ENCODE results near the gene NRP1. TPM values are rescaled to one million over a fixed set of nuclear protein-coding genes. Genes with fewer than 3 reads are reported as not detected.
A peak's percentile ranks its signal among the peaks of the same experiment; 100 is the strongest.

The NRP1 gene
- total RNA-seq, 4 donors from 2014 or later: 40.4 to 123 (median 58.3) TPM

GRCh38 chr10:33134011-33134751, 200.3 kb downstream of the NRP1 start:
- H3K27ac ChIP-seq: no peak overlapping the region
- intact Hi-C loops (cut with DNase I): no loop called here
- H3K36me3 ChIP-seq: no peaks in the 10 kb centered on the region
- no peaks in the 10 kb centered on the region for H3K9me3 ChIP-seq
- WGBS, 2 donors: 67 to 69% methylated on average over 11 of the region's 11 CpGs
- TF ChIP-seq, protein P1, sequence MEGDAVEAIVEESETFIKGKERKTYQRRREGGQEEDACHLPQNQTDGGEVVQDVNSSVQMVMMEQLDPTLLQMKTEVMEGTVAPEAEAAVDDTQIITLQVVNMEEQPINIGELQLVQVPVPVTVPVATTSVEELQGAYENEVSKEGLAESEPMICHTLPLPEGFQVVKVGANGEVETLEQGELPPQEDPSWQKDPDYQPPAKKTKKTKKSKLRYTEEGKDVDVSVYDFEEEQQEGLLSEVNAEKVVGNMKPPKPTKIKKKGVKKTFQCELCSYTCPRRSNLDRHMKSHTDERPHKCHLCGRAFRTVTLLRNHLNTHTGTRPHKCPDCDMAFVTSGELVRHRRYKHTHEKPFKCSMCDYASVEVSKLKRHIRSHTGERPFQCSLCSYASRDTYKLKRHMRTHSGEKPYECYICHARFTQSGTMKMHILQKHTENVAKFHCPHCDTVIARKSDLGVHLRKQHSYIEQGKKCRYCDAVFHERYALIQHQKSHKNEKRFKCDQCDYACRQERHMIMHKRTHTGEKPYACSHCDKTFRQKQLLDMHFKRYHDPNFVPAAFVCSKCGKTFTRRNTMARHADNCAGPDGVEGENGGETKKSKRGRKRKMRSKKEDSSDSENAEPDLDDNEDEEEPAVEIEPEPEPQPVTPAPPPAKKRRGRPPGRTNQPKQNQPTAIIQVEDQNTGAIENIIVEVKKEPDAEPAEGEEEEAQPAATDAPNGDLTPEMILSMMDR (IDR thresholded peaks at IDR 0.05): no peak
- TF ChIP-seq POLR2A (IDR thresholded peaks at IDR 0.05): no peak
- no peaks in the 10 kb centered on the region for H3K27me3 ChIP-seq
- H3K4me1 ChIP-seq: no peaks in the 10 kb centered on the region
- peak; percentile 73 to 75 for DNase-seq
- H3K4me3 ChIP-seq (replicated peaks in 1 of 3): no peak overlapping the region

DNA sequence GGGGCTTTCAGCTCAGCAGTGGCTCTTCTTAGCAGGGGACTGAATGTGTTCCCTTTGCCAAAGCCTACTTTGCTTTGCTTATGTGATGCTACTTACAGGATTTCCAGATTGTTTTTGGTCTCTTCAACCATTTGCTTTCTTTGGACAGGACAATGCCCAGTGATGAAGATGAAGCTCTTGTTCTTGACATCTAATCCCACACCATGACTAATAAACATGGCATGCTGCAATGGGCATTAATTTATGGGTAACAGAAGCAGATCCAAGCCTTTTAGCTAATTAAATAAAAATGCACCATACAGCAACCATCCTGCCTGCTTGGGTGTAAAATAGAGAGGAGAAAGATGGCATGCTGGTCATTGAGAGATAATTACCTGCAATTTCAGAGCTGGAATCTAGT, 200.9 kb downstream of the NRP1 start:
- Histone ChIP-seq H3K36me3 (no peaks in the 10 kb centered on the region), H3K27ac (no peak overlapping the region), H3K27me3 (no peaks in the 10 kb centered on the region), H3K4me3 (replicated peaks in 1 of 3) (no peak overlapping the region), H3K9me3 (no peaks in the 10 kb centered on the region), H3K4me1 (no peaks in the 10 kb centered on the region)
- intact Hi-C loops (cut with DNase I): no loop called here
- DNase-seq: no peak
- no peak for TF ChIP-seq POLR2A (IDR thresholded peaks at IDR 0.05)
- TF ChIP-seq, protein P1 (IDR thresholded peaks at IDR 0.05): no peak

GRCh38 chr10:33132626-33133025, 201.8 kb downstream of the NRP1 start:
- Histone ChIP-seq H3K27ac (no peak overlapping the region), H3K9me3 (no peaks in the 10 kb centered on the region), H3K4me3 (replicated peaks in 1 of 3) (no peak overlapping the region), H3K27me3 (no peaks in the 10 kb centered on the region), H3K4me1 (no peaks in the 10 kb centered on the region), H3K36me3 (no peaks in the 10 kb centered on the region)
- no peak for DNase-seq
- TF ChIP-seq POLR2A (IDR thresholded peaks at IDR 0.05): no peak
- TF ChIP-seq, protein P1 (IDR thresholded peaks at IDR 0.05): no peak
- 89 to 94% methylated on average over 1 of the region's 1 CpG for WGBS, 2 donors
- intact Hi-C loops (cut with DNase I): no loop called here

DNA sequence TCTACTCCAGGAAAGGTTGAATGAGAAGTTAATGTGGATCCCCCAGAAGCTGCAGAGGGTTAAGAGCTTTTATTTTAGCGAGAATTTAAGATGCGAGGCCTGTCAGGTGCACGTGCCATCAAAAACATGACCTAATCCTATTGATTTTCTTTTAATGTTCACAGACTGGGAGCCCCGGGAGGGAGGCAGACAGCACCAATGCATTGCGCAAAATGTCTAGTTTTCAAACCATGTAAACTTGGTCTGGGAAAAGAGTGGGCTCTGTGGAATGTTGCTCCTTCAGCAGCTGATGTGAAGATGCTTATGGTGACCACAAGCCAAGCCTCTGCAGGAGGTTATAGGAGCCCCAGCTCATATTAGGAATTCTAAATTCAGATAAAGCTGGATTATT, 204.5 kb downstream of the NRP1 start:
- H3K4me3 ChIP-seq (replicated peaks in 1 of 3): no peak overlapping the region
- H3K36me3 ChIP-seq: no peaks in the 10 kb centered on the region
- no peaks in the 10 kb centered on the region for H3K27me3 ChIP-seq
- no peaks in the 10 kb centered on the region for H3K9me3 ChIP-seq
- peaks cover 0 to 9% of the 10 kb centered on the region in 2 donors for H3K4me1 ChIP-seq
- no peak overlapping the region for H3K27ac ChIP-seq
- no peak for DNase-seq
- no peak for TF ChIP-seq POLR2A (IDR thresholded peaks at IDR 0.05)
- TF ChIP-seq, protein P1 (IDR thresholded peaks at IDR 0.05): no peak
- 86 to 88% methylated on average over 5 of the region's 5 CpGs for WGBS, 2 donors
- intact Hi-C loops (cut with DNase I): no loop called here

DNA sequence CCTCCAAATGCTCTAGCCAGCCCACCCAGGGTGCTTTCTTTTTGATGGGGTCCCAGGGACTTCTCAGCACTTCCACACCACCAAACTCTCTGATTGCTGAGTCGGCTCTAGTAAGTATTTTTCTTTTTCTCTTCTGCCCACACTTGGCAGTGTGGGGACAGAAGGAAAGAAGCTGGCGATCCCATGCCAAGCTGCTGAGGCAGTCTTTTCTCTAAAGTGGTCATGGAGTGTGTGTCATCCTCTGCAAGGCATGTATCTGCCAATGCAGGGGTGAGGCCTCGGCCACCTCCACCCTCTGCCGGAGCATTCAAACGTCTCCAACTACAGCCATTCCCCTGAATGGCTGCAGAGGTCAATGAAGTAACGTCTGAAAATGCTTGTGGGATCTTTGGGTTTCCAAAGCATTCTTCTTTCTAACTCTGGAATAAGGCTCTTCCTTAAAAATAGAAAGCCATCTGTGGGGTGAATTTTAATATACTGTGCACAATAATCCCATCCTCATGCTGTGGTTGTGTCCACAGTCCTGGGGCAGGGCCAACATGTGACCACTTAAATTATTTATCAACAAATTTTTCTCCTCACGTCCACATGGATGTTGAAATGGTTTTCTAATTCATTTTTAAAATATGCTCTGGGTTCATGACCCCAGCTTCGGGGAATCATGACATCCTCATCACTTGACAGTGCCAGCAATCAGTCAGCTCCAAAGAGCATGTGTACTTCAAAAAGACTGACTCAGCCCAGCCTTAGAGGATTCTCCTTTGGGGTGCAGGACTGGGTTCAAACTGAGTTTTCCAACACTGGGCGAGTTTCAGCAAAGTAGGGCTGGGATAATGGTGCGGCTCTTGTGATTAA, 205.1 kb downstream of the NRP1 start:
- no peaks in the 10 kb centered on the region for H3K9me3 ChIP-seq
- peak overlapping the region in 1 of 3 donors; percentile 15 for H3K27ac ChIP-seq
- H3K4me3 ChIP-seq (replicated peaks in 1 of 3): no peak overlapping the region
- 69 to 71% methylated on average over 10 of the region's 10 CpGs for WGBS, 2 donors
- no peaks in the 10 kb centered on the region for H3K27me3 ChIP-seq
- intact Hi-C loops (cut with DNase I): no loop called here
- no peaks in the 10 kb centered on the region for H3K36me3 ChIP-seq
- peaks cover 0 to 9% of the 10 kb centered on the region in 2 donors for H3K4me1 ChIP-seq
- DNase-seq: no peak
- TF ChIP-seq, protein P1 (IDR thresholded peaks at IDR 0.05): no peak
- no peak for TF ChIP-seq POLR2A (IDR thresholded peaks at IDR 0.05)
